ENCODE data around the gene CCR4. TPM values are rescaled to one million over a fixed set of nuclear protein-coding genes. Genes with fewer than 3 reads are reported as not detected.

Gene CCR4
- total and polyA plus RNA-seq, 2 of the 13 experiments (the other 11 are each of a cell fraction or from before 2014, with no cell fraction given) = 0.04 to 0.05 TPM

DNA sequence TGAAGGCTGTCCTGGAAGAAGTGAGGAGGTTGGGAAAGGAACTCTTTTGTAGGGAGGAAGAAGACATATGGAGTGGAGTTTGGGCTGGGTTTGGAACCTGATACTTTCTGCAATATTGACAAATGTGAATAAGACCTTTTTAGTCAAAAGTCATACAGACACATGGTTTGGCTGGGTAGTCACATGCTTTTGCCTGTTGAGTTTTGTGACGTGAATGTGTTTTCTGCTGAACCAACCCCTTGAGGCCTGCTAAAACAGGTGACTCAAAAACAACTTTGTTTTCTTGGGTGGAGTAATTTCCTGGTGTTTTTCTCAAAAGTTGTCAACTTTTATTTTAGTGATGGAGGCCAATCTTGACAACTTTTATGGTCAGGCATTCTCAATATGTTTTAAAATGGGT lies 39.4 kb upstream of the CCR4 start:
- CTCF ChIA-PET (ENCODE audit: low intra/inter-chr PET ratio, low total read pairs) = no interaction called here
- WGBS (ENCODE audit: low lambda C conversion rate) = 79% methylated on average over 1 of the region's 1 CpG
- Histone ChIP-seq H3K27ac (ENCODE audit: extremely low read length, insufficient read depth, low read length) (no peak overlapping the region), H3K4me1 (ENCODE audit: insufficient read depth, low read length) (peaks cover 15% of the 10 kb centered on the region), H3K9me3 (ENCODE audit: low read length) (no peaks in the 10 kb centered on the region), H3K79me2 (ENCODE audit: insufficient read depth, low read length) (no peaks in the 10 kb centered on the region), H4K20me1 (ENCODE audit: insufficient read depth, low read length) (no peaks in the 10 kb centered on the region), H3K36me3 (replicated peaks in 1 of 2; ENCODE audit: control insufficient read depth in 1 of 2, insufficient read depth in 2 of 2, low read length in 2 of 2) (no peaks in the 10 kb centered on the region), H3K9ac (ENCODE audit: insufficient read depth, low read depth, low read length) (no peak overlapping the region), H3K4me2 (ENCODE audit: low read depth, low read length) (no peak overlapping the region), H3K27me3 (ENCODE audit: control insufficient read depth in 1 of 2, insufficient read depth in 2 of 2, low read length in 2 of 2) (no peaks in the 10 kb centered on the region), H2AFZ (ENCODE audit: low read length) (no peak overlapping the region), H3K4me3 (replicated peaks in 1 of 3; ENCODE audit: insufficient read depth in 1 of 3, low read depth in 2 of 3, low read length in 3 of 3) (no peak overlapping the region)
- ATAC-seq = no peak
- BruUV-seq (replicated peaks) = no TSS peak
- POLR2A ChIA-PET = no interaction called here
- no peak for FAIRE-seq
- intact Hi-C loops (cut with micrococcal nuclease; ENCODE audit: unreplicated experiment) (no loop called here), in situ Hi-C loops (cut with HindIII; ENCODE audit: extremely low pct_ligation_motif_present, low pct_unique_long_range_greater_than_20kb) (no loop called here)
- no peak for TF ChIP-seq NFE2L1 (CRISPR knock-in tag; IDR thresholded peaks at IDR 0.05; ENCODE audit: borderline replicate concordance)
- TF ChIP-seq SP140L (CRISPR knock-in tag; IDR thresholded peaks at IDR 0.05; ENCODE audit: borderline replicate concordance) = no peak
- TF ChIP-seq, protein P1, sequence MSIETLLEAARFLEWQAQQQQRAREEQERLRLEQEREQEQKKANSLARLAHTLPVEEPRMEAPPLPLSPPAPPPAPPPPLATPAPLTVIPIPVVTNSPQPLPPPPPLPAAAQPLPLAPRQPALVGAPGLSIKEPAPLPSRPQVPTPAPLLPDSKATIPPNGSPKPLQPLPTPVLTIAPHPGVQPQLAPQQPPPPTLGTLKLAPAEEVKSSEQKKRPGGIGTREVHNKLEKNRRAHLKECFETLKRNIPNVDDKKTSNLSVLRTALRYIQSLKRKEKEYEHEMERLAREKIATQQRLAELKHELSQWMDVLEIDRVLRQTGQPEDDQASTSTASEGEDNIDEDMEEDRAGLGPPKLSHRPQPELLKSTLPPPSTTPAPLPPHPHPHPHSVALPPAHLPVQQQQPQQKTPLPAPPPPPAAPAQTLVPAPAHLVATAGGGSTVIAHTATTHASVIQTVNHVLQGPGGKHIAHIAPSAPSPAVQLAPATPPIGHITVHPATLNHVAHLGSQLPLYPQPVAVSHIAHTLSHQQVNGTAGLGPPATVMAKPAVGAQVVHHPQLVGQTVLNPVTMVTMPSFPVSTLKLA (IDR thresholded peaks at IDR 0.05) = peak; percentile 97
- DNase-seq (ENCODE audit: low spot score) = no peak

DNA sequence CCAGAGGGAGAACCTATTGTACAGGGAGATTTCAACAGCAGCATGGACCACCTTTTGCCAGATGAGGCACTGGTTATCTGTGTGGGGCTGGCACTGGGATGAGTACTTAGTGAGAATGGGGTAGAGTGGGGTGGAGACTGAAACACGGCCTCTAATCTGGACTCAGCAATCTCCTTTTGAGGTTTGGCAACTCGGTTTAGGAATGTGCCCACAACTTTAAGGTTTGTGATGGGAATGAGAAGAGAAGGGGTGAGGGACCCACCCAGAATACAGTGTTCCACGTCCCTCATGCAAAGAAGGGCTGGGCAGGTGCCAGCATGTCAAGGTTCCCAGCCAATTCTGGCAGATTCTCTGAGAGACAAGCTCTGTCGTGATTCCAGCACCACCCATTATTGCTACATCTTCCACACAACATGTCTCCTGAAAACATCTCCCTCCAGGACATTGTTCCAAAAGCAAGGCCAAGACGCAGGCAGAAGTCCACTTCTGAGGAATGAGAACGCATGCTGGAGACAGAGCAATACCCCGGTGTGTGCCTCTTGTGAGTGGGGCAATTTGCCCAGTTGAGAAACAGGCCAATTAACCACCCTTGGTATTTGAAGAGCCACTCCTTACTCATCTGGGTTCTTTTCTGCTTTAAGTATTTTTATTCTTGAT lies 37.5 kb upstream of the CCR4 start:
- no peaks in the 10 kb centered on the region for H4K20me1 ChIP-seq (ENCODE audit: insufficient read depth, low read length)
- no peak for DNase-seq (ENCODE audit: low spot score)
- H3K27ac ChIP-seq (ENCODE audit: extremely low read length, insufficient read depth, low read length) = no peak overlapping the region
- ATAC-seq = peak; percentile 25
- H3K79me2 ChIP-seq (ENCODE audit: insufficient read depth, low read length) = no peaks in the 10 kb centered on the region
- POLR2A ChIA-PET = no interaction called here
- no peak overlapping the region for H2AFZ ChIP-seq (ENCODE audit: low read length)
- intact Hi-C loops (cut with micrococcal nuclease; ENCODE audit: unreplicated experiment) (no loop called here), in situ Hi-C loops (cut with HindIII; ENCODE audit: extremely low pct_ligation_motif_present, low pct_unique_long_range_greater_than_20kb) (no loop called here)
- no peaks in the 10 kb centered on the region for H3K9me3 ChIP-seq (ENCODE audit: low read length)
- no peak overlapping the region; the same call in 1 of the 2 replicates for H3K4me2 ChIP-seq (ENCODE audit: low read depth, low read length)
- CTCF ChIA-PET (ENCODE audit: low intra/inter-chr PET ratio, low total read pairs) = no interaction called here
- no peak overlapping the region for H3K9ac ChIP-seq (ENCODE audit: insufficient read depth, low read depth, low read length)
- FAIRE-seq = no peak
- H3K36me3 ChIP-seq (replicated peaks in 1 of 2; ENCODE audit: control insufficient read depth in 1 of 2, insufficient read depth in 2 of 2, low read length in 2 of 2) = no peaks in the 10 kb centered on the region
- no peaks in the 10 kb centered on the region for H3K27me3 ChIP-seq (ENCODE audit: control insufficient read depth in 1 of 2, insufficient read depth in 2 of 2, low read length in 2 of 2)
- 28% methylated on average over 7 of the region's 7 CpGs for WGBS (ENCODE audit: low lambda C conversion rate)
- peaks cover 15% of the 10 kb centered on the region for H3K4me1 ChIP-seq (ENCODE audit: insufficient read depth, low read length)
- BruUV-seq (replicated peaks) = no TSS peak
- H3K4me3 ChIP-seq (replicated peaks in 1 of 3; ENCODE audit: insufficient read depth in 1 of 3, low read depth in 2 of 3, low read length in 3 of 3) = no peak overlapping the region
- TF ChIP-seq, protein P2, sequence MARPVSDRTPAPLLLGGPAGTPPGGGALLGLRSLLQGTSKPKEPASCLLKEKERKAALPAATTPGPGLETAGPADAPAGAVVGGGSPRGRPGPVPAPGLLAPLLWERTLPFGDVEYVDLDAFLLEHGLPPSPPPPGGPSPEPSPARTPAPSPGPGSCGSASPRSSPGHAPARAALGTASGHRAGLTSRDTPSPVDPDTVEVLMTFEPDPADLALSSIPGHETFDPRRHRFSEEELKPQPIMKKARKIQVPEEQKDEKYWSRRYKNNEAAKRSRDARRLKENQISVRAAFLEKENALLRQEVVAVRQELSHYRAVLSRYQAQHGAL (CRISPR knock-in tag; IDR thresholded peaks at IDR 0.05; ENCODE audit: not compliant biosample characterization) = no peak
- TF ChIP-seq ZNF616 (CRISPR knock-in tag; IDR thresholded peaks at IDR 0.05; ENCODE audit: low read depth) (no peak), ZNF234 (CRISPR knock-in tag; conservative IDR thresholded peaks at IDR 0.05) (no peak), KDM1A (CRISPR knock-in tag; IDR thresholded peaks at IDR 0.05) (no peak), ETV5 (CRISPR knock-in tag; IDR thresholded peaks at IDR 0.05; ENCODE audit: borderline replicate concordance) (no peak)
- TF ChIP-seq, protein P3, sequence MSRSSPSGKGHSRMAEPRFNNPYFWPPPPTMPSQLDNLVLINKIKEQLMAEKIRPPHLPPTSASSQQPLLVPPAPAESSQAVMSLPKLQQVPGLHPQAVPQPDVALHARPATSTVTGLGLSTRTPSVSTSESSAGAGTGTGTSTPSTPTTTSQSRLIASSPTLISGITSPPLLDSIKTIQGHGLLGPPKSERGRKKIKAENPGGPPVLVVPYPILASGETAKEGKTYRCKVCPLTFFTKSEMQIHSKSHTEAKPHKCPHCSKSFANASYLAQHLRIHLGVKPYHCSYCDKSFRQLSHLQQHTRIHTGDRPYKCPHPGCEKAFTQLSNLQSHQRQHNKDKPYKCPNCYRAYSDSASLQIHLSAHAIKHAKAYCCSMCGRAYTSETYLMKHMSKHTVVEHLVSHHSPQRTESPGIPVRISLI (CRISPR knock-in tag; IDR thresholded peaks at IDR 0.05; ENCODE audit: borderline replicate concordance) = peak; percentile 47; the same call in 1 of the 2 replicates

All from HepG2 (cell line).